Activated CD4-positive, alpha-beta T cell treated with anti-CD3 and anti-CD28 coated beads, Interleukin-2, amount 10 ng/mL, durations not matched to agents 7 days and 5 days (primary cell): Measurements from ENCODE around the gene PLOD3. TPM values are rescaled to one million over a fixed set of nuclear protein-coding genes. Genes with fewer than 3 reads are reported as not detected.
A peak's percentile ranks its signal among the peaks of the same experiment; 100 is the strongest.

Source experiments
- CTCF ChIA-PET: fragments of 350-600 bp; sonication (Branson Sonifier 250); formaldehyde crosslinking; loops from one replicate; lab custom pipeline; 2021; ENCODE audit warnings: antibody characterized with exemption; lab: Charles Lee
- POLR2A ChIA-PET: fragments of 350-600 bp; sonication (Branson Sonifier 250); formaldehyde crosslinking; loops from one replicate; lab custom pipeline; 2021; ENCODE audit warnings: antibody characterized with exemption; lab: Charles Lee
- DNase-seq: peaks from one replicate; pipeline ENCODE4 v3.0.0-alpha.2; 2020
- H3K27ac Mint-ChIP-seq: one replicate; pipeline ENCODE4 v1.8.0; 2021; ENCODE audit warnings: mild to moderate bottlenecking, moderate library complexity, mixed read lengths
- H3K27me3 Mint-ChIP-seq: one replicate; pipeline ENCODE4 v1.8.0; 2021; ENCODE audit warnings: mixed read lengths
- H3K36me3 Mint-ChIP-seq: one replicate; pipeline ENCODE4 v1.8.0; 2021; ENCODE audit warnings: low read depth, mixed read lengths
- H3K4me1 Mint-ChIP-seq: one replicate; pipeline ENCODE4 v1.8.0; 2021; ENCODE audit warnings: mixed read lengths
- H3K4me3 Mint-ChIP-seq: one replicate; pipeline ENCODE4 v1.8.0; 2021; ENCODE audit warnings: mild to moderate bottlenecking, moderate library complexity, mixed read lengths
- H3K9me3 Mint-ChIP-seq: one replicate; pipeline ENCODE4 v1.8.0; 2021; ENCODE audit warnings: mixed read lengths
- total RNA-seq, 2 experiments: library from RNA; stranded (reverse); gene quantifications; one replicate each; pipeline ENCODE4 v1.2.3, GENCODE V29; 2021

PLOD3 gene
- total RNA-seq, 2 experiments from 2014 or later, result 59.7 to 69.5 TPM

DNA sequence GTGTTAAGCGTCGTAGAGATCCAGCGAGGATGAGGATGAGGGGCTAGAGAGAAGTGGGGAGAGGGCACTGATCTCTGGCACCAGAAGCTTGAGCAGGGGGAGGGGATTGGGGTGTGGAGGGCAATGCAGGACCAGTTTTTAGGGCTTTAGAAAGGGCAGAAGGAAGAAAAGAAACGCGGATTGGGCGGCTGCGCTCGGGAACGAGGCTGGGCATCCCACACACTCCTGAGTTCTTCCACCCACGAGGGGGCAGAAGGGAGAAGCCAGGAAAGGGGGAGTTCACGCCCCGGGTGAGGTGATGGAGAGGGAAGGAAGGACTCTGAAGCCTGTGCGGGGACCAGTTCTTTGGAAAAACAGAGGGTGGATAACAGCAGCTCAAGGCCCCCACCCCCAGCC lies 45.9 kb downstream of the PLOD3 start:
- peaks cover 48% of the 10 kb centered on the region for H3K4me1 Mint-ChIP-seq
- H3K27me3 Mint-ChIP-seq, result peaks cover 87% of the 10 kb centered on the region
- H3K9me3 Mint-ChIP-seq, result no peaks in the 10 kb centered on the region
- no peak for DNase-seq
- no peaks in the 10 kb centered on the region for H3K36me3 Mint-ChIP-seq
- H3K4me3 Mint-ChIP-seq, result peak overlapping the region; percentile 37
- CTCF ChIA-PET, result interaction anchor here (0.6 to 3.0 kb wide), 5 partner anchors 11 to 48 kb away, joined by 3 to 23 read pairs (median 6); no protein-coding TSS in a partner anchor
- POLR2A ChIA-PET, result no interaction called here
- H3K27ac Mint-ChIP-seq, result peak overlapping the region; percentile 66

DNA sequence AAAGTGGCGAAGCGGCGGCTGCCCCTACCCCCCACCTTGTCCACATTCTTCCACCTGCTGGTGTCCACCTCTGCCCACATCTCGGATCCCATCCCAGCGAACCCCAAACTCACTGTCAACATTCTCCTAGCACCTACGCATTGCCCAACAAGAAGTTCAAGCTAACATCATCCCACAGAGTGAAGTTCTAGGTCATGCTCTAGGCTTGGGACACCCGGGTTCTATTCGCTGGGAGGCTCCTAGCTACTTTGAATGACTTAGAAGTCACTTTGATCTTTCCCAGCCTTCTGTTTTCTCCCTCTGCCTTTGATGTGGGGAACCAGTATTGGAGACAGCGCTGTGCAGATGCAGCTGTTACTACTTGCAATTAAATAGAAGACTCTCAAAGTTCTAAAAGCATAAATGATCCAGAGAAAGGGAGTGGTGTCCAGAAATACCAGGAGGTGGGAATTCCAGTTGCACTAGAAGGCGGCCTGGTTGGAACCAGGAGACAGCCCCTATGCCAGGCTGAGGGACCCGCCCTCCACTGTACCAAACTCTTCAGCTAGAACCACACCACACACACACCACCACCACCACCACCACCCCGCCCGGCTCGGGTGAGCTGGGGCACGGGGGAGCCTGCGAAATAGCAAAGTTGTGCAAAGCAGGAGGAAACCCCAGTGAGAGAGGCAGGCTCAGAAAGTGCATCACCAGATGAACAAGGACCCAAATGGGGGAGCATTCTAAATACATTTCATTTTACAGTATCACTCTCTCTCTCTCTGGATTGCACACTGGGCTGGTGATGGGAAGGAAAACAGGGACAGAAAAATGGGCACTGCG lies 46.6 kb downstream of the PLOD3 start:
- Mint-ChIP-seq H3K36me3 (no peaks in the 10 kb centered on the region), H3K4me3 (peak overlapping the region; percentile 37), H3K4me1 (peaks cover 53% of the 10 kb centered on the region), H3K27me3 (peaks cover 87% of the 10 kb centered on the region), H3K27ac (peak overlapping the region; percentile 66), H3K9me3 (no peaks in the 10 kb centered on the region)
- POLR2A ChIA-PET, result no interaction called here
- CTCF ChIA-PET, result interaction anchor here (0.6 to 3.0 kb wide), 8 partner anchors 12 to 184 kb away, joined by 3 to 23 read pairs (median 4); no protein-coding TSS in a partner anchor
- DNase-seq, result peak; percentile 31

DNA sequence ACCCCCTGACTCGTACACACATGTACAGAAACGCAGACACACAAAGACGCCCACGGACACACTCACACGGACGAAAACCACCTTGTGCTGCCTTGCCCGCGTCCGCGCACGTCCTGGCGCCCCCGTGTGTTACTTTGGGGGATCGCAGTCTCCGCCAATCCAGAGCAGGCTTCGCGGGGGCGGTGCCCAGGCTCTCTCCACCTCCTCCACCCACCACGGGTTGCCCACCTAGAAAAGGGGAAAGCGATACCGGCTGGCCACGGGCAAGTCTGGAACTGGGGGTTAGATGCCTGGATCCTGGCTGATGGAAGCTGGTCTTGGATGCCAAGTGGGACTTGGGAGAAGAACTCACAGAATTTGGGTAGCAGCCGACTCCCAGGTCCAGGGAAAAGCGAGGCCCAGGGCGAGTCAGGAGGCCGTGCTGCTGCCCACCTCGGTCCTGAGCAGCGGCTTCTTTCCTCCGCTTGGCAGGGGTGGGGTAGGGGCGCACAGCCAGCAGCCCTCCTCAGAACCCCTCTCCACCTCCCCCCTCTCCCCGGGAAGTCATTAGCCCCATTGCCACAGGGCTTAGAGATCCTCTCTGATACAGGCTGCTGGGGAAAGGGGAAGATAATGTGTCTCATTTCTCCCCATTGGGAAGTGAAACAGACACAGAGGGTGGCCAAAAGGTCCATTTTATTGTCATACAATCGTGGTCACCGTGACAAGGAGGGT lies 47.4 kb downstream of the PLOD3 start:
- H3K9me3 Mint-ChIP-seq, result no peaks in the 10 kb centered on the region
- POLR2A ChIA-PET, result no interaction called here
- peaks cover 87% of the 10 kb centered on the region for H3K27me3 Mint-ChIP-seq
- peak; percentile 79 for DNase-seq
- peaks cover 2% of the 10 kb centered on the region for H3K36me3 Mint-ChIP-seq
- peaks cover 61% of the 10 kb centered on the region for H3K4me1 Mint-ChIP-seq
- CTCF ChIA-PET, result interaction anchor here (0.7 to 3.0 kb wide), 6 partner anchors 12 to 104 kb away, joined by 3 to 23 read pairs (median 3); no protein-coding TSS in a partner anchor
- no peak overlapping the region for H3K27ac Mint-ChIP-seq
- H3K4me3 Mint-ChIP-seq, result no peak overlapping the region

DNA sequence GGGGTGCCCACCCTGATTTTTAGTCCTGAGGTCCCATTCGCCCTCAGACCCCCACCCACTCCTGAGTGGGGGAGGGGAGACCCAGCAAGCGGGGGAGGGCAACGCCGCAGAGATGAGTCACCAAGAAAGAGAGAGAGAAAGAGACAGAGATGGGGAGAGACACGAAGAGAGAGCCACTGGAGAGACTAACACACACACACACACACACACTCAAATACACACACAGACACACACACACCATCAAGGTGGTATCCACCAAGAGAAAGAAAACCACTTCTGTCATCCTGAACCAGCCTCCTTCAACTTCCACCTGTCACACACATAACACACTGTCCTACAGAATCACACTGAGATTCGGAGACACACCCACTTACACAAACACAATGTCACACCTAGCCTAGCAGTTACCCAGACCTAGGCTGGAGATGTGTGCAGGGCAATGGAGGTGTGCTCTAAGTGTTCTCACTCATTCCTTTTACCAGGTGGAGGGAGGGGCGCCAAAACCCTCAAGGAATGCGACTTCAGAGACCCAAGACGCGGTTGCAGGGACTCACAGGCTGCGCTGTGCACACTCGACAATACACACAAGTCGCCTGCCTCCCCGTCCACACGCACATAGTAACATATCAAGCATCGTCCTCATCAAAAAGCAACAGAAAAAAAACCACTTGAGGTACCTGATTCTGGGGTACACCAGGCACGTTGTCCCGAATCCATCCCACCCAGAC lies 48.1 kb downstream of the PLOD3 start:
- peaks cover 61% of the 10 kb centered on the region for H3K4me1 Mint-ChIP-seq
- H3K36me3 Mint-ChIP-seq, result peaks cover 2% of the 10 kb centered on the region
- no peak overlapping the region for H3K27ac Mint-ChIP-seq
- DNase-seq, result no peak
- ChIA-PET POLR2A (no interaction called here), CTCF (interaction anchor here (0.7 to 3.0 kb wide), 4 partner anchors 11 to 45 kb away, joined by 3 to 23 read pairs (median 5); no protein-coding TSS in a partner anchor)
- peaks cover 86% of the 10 kb centered on the region for H3K27me3 Mint-ChIP-seq
- H3K4me3 Mint-ChIP-seq, result no peak overlapping the region
- H3K9me3 Mint-ChIP-seq, result no peaks in the 10 kb centered on the region

DNA sequence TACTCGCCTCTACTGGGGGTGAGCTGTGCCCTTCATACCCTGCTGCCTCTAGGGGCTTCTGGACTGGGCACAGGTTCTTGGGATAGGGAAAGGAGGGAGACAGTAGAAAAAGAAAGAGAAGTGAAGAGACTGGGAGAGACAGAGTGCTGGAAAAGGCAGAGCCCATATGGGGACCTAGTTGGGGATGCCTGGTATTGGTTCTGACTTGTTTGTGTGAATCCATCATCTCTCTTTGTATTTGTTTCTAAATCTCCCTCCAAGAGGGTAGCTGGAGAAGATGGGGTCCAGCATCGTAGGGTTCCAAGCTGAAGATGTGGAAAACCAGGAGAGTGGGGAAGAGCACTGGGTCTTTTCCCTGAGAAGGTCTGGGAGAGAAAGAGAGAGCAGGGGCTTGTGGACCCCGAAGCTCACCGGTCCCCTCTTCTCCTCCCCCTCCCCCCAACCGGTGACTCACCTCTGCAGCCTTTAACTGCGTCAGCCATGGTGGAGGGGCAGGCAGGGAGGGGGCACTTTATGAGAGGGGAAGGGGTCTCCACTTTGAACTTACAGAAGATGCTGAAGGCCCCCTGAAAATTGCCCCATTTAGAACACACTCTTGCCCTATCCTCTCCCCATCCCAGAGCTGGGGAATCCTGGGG lies 48.9 kb downstream of the PLOD3 start:
- Mint-ChIP-seq H3K4me3 (no peak overlapping the region), H3K36me3 (peaks cover 2% of the 10 kb centered on the region), H3K9me3 (no peaks in the 10 kb centered on the region), H3K27ac (no peak overlapping the region), H3K4me1 (peaks cover 55% of the 10 kb centered on the region), H3K27me3 (peaks cover 81% of the 10 kb centered on the region)
- POLR2A ChIA-PET, result no interaction called here
- CTCF ChIA-PET, result interaction anchor here (0.7 to 1.6 kb wide), 2 partner anchors 25 to 45 kb away, joined by 3 to 7 read pairs; no protein-coding TSS in a partner anchor
- no peak for DNase-seq

DNA sequence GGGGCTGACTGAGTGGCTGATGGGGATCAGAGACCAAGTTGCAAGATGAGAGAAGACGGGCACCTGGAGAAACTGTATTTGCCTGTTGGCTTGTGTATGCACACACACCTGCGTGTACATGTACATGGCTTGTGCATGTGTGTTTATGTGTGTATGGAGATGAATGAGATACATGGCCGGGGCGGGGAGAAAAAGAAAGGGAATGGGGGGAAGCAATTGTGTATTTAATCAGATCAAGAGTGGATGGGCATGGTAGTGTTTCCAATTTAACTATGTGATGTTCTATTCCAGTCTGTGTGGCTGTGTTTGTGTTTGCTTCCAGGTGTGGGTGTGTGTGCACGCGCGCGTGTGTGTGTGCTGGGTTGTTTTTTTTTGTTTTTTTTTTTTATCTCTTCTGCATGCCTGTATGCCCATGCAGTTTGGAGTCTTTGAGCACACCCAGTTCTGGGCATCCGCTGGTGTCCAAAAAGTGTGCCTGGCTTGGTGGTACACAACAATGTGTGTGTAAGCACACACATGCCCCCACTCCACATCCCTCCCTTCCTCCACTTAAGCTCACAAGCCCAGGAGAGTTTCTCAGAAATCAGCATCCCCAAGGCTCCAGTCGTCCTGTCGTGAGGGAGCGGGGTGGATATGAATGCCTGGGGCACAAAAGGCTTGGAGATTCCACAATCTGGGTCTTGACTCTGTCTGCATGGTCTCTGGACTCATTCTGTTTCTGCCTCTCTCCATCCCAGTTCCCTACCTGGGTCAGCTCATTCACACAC lies 49.6 kb downstream of the PLOD3 start:
- Mint-ChIP-seq H3K27me3 (peaks cover 77% of the 10 kb centered on the region), H3K4me1 (peaks cover 56% of the 10 kb centered on the region), H3K4me3 (no peak overlapping the region), H3K27ac (no peak overlapping the region), H3K9me3 (no peaks in the 10 kb centered on the region), H3K36me3 (peaks cover 2% of the 10 kb centered on the region)
- DNase-seq, result no peak
- POLR2A ChIA-PET, result no interaction called here
- CTCF ChIA-PET, result interaction anchor here (1.6 kb wide), 1 partner anchor 25 kb away, joined by 7 read pairs; no protein-coding TSS in a partner anchor

DNA sequence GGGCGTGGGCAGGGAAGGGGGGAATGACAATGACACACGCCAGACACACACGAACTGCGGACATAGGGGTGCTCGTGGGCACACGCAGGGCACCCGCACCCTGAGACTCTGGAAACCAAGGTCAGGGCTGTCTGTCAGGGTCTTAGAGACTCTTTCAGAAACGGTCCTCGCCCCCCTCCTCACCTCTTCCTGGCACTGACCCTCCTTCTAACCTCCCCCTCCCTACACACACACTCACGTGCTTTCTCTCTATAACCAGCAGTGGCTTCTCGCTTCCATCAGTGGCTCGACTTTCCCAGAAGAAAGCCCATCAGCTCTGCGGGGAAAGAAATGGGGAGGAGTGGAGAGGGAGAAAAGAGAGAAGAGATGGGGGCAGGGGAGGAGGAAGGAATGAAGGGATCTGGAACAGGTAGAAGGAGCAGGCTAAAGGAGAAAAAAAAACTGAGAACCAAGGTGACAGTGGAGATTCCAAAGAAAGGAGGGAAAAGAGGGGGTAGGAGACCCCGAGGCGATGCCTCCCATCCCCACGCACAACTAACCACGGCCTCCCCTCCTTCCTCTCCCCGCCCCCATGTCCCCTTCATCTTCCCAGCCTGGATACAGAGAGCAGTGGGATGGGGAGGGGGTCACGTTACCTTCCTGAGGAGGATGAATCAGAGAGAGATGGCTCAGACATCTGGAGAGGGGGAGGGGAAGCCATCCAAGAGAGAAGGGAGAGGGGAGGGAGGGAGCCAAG lies 50.3 kb downstream of the PLOD3 start:
- H3K27ac Mint-ChIP-seq, result no peak overlapping the region
- H3K4me3 Mint-ChIP-seq, result no peak overlapping the region
- peaks cover 2% of the 10 kb centered on the region for H3K36me3 Mint-ChIP-seq
- no peaks in the 10 kb centered on the region for H3K9me3 Mint-ChIP-seq
- CTCF ChIA-PET, result no interaction called here
- POLR2A ChIA-PET, result no interaction called here
- H3K4me1 Mint-ChIP-seq, result peaks cover 59% of the 10 kb centered on the region
- DNase-seq, result no peak
- peaks cover 77% of the 10 kb centered on the region for H3K27me3 Mint-ChIP-seq

DNA sequence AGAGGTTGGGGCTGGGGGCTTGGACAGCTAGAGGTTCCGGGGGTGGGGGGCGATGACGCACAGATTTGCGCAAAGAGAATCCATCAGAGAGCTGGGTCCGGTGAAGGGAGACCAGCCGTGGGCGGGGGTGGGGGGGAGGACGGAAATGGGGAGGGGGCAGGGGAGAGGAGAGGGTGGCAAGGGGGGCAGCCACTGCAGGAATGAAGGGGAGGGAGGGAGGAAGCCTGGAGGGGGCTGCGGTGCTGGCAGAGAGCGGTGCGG lies 50.8 kb downstream of the PLOD3 start:
- H3K27me3 Mint-ChIP-seq, result peaks cover 73% of the 10 kb centered on the region
- H3K9me3 Mint-ChIP-seq, result no peaks in the 10 kb centered on the region
- ChIA-PET CTCF (no interaction called here), POLR2A (no interaction called here)
- peaks cover 54% of the 10 kb centered on the region for H3K4me1 Mint-ChIP-seq
- H3K4me3 Mint-ChIP-seq, result no peak overlapping the region
- peaks cover 2% of the 10 kb centered on the region for H3K36me3 Mint-ChIP-seq
- no peak overlapping the region for H3K27ac Mint-ChIP-seq
- DNase-seq, result no peak

DNA sequence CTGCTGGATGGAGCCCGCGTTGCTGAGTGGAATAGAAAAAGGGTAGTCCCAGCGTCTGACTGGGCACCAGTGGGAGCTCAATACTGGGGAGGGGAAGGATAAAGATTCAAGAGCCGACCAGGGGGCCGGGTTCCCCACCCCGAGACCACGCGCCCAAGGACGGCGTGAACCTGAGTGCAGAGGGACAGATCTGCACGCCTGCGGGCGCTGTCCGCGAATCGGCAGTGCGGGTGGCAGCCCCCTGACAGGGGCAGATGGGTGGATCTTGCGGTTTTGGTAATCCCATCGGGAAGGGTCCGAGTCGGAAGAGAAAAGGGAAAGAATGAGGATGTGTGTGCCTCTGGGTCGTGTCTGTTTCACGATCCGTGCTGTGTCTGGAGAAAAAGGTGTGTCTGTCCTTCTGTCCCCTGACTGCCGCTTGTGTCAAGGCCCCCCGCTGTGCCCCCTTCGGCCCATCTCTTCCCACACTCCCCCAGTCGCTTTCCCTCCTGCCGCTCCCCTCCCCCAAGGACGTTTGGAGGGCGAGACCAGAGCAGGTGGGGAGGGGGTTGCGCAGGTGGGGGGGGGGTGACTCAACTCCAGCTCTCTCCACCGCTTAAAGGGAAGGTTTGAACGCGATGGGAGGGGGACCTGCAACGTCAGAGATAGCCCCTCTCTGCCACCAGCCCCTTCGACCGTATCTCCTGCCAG lies 51.3 kb downstream of the PLOD3 start:
- POLR2A ChIA-PET, result no interaction called here
- H3K4me3 Mint-ChIP-seq, result peak overlapping the region; percentile 60
- peak overlapping the region; percentile 52 for H3K27ac Mint-ChIP-seq
- H3K36me3 Mint-ChIP-seq, result peaks cover 4% of the 10 kb centered on the region
- peaks cover 50% of the 10 kb centered on the region for H3K4me1 Mint-ChIP-seq
- no peaks in the 10 kb centered on the region for H3K9me3 Mint-ChIP-seq
- no peak for DNase-seq
- CTCF ChIA-PET, result interaction anchor here (1.2 to 2.3 kb wide), 4 partner anchors 9 to 78 kb away, joined by 4 to 13 read pairs (median 10); partner anchors contain the start of gene FIS1
- H3K27me3 Mint-ChIP-seq, result peaks cover 71% of the 10 kb centered on the region

DNA sequence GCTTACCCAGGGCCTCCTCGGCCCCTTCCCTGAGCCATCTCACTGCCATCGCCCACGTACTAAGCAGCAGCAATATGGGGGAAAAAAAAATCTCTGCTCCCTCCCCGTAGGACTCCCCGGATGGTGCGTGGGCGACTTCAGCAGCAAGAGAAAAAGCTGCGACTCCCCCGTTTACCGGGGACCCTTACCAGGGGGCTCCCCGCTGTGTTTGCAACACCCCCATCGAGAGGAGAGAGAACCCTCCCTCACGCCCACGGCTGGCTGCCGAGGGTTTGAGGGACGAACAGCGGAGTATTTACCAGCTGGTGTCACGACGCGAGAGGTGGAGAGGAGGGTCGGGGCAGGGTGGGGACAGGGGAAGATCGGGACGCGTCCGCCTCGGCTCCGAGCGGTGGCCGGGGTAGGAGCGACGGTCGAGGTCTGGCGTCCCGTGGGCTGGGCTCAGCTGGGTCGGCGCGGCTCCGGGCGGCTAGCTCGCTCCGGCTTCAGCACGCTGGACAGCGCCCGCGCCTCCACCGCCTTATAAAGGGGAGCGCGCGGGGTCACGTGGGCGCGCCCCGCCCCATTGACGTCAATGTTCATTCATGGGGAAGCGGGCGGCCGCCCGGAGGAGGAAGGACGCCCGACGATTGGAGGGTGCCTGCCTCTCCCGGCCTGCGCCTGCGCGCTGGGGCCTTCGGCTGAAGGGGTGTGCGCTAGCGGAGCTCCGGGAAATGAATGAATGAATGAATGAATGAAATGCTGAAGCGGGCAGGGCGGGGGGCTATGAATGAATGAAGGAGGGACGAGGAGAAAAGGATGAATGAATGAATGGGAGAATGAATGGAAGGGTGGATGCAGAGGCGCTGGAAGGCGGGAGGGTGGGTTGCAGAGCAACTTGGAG lies 52.1 kb downstream of the PLOD3 start, which contains the start of gene VGF:
Gene VGF (minus strand): TSS at position 495 of the 883 bp plus-strand sequence. CDS start 726 bp downstream, outside the sequence.
- DNase-seq, result peak; percentile 94
- POLR2A ChIA-PET, result no interaction called here
- Mint-ChIP-seq H3K36me3 (peaks cover 6% of the 10 kb centered on the region), H3K27ac (peak within 1 kb of the TSS; percentile 52), H3K9me3 (no peaks in the 10 kb centered on the region), H3K4me3 (peak within 1 kb of the TSS; percentile 60), H3K27me3 (peaks cover 63% of the 10 kb centered on the region), H3K4me1 (peaks cover 42% of the 10 kb centered on the region)
- CTCF ChIA-PET, result interaction anchor here (0.6 to 2.3 kb wide), 6 partner anchors 9 to 938 kb away, joined by 3 to 13 read pairs (median 5); partner anchors contain the start of gene FIS1
